Endothelial cell (in vitro differentiated cells): ENCODE measurements around the gene CD160. TPM values are rescaled to one million over a fixed set of nuclear protein-coding genes. Genes with fewer than 3 reads are reported as not detected.

ENCODE experiments used
- DNase-seq: peaks from one replicate; pipeline ENCODE4 v3.0.0; 2021; ENCODE audit warnings: low spot score
- H3K27ac Mint-ChIP-seq: one replicate; pipeline ENCODE4 v1.8.0; 2021; ENCODE audit warnings: mixed read lengths, inconsistent platforms; ENCODE audit not compliant: unreplicated experiment
- H3K27me3 Mint-ChIP-seq: one replicate; pipeline ENCODE4 v1.8.0; 2021; ENCODE audit warnings: mild to moderate bottlenecking, moderate library complexity, mixed read lengths, inconsistent platforms; ENCODE audit not compliant: unreplicated experiment
- H3K36me3 Mint-ChIP-seq: one replicate; pipeline ENCODE4 v1.8.0; 2021; ENCODE audit warnings: mild to moderate bottlenecking, low read depth, mixed read lengths, inconsistent platforms; ENCODE audit not compliant: unreplicated experiment
- H3K4me1 Mint-ChIP-seq: one replicate; pipeline ENCODE4 v1.8.0; 2021; ENCODE audit warnings: mild to moderate bottlenecking, mixed read lengths, inconsistent platforms; ENCODE audit not compliant: unreplicated experiment
- H3K4me3 Mint-ChIP-seq: one replicate; pipeline ENCODE4 v1.8.0; 2021; ENCODE audit warnings: mild to moderate bottlenecking, mixed read lengths, inconsistent platforms; ENCODE audit not compliant: unreplicated experiment
- H3K9me3 Mint-ChIP-seq: one replicate; pipeline ENCODE4 v1.8.0; 2021; ENCODE audit warnings: mixed read lengths, inconsistent platforms; ENCODE audit not compliant: unreplicated experiment
- total RNA-seq: library from RNA; stranded (reverse); fragmentation: NEBNext Ultra II Directional; extraction: Animal tissue kit (Norgen Biotek cat#: 25700); gene quantifications from one replicate; pipeline ENCODE4 v1.2.1, GENCODE V29; 2021; ENCODE audit not compliant: unreplicated experiment
- TF ChIP-seq, protein P1 (sequence below): fragments of 200-600 bp; sonication (generic); IDR thresholded peaks from one replicate; pipeline ENCODE4 v1.5.0; 2021; ENCODE audit warnings: antibody characterized with exemption; ENCODE audit not compliant: unreplicated experiment

CD160 gene
- total RNA-seq, 1 donor from 2014 or later: not detected

DNA sequence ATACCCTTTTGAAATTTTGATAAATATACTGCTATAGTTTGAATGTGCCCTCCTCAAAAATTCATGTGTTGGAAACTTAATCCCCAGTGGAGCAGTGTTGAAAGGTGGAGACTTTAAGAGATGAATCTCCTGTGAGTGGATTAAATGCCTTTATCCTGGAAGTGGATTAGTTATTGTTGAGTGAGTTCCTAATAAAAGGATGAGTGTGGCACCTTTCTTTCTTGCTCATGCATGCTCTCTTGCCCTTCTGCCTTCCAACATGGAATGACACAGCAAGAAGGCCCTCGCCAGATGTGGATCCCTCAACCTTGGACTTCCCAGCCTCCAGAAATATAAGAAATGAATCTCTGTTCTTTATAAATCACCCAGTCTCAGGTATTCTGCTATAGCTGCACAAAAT is 51.8 kb downstream of the CD160 start:
- no peak overlapping the region for H3K4me3 Mint-ChIP-seq
- H3K4me1 Mint-ChIP-seq: peaks cover 7% of the 10 kb centered on the region
- no peaks in the 10 kb centered on the region for H3K27me3 Mint-ChIP-seq
- no peak for DNase-seq
- H3K9me3 Mint-ChIP-seq: no peaks in the 10 kb centered on the region
- TF ChIP-seq, protein P1, sequence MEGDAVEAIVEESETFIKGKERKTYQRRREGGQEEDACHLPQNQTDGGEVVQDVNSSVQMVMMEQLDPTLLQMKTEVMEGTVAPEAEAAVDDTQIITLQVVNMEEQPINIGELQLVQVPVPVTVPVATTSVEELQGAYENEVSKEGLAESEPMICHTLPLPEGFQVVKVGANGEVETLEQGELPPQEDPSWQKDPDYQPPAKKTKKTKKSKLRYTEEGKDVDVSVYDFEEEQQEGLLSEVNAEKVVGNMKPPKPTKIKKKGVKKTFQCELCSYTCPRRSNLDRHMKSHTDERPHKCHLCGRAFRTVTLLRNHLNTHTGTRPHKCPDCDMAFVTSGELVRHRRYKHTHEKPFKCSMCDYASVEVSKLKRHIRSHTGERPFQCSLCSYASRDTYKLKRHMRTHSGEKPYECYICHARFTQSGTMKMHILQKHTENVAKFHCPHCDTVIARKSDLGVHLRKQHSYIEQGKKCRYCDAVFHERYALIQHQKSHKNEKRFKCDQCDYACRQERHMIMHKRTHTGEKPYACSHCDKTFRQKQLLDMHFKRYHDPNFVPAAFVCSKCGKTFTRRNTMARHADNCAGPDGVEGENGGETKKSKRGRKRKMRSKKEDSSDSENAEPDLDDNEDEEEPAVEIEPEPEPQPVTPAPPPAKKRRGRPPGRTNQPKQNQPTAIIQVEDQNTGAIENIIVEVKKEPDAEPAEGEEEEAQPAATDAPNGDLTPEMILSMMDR: no peak
- H3K27ac Mint-ChIP-seq: no peak overlapping the region
- H3K36me3 Mint-ChIP-seq: peaks cover 15% of the 10 kb centered on the region

GRCh38 chr1:145773423-145773822 is 54.1 kb downstream of the CD160 start:
- Mint-ChIP-seq H3K27me3 (no peaks in the 10 kb centered on the region), H3K27ac (no peak overlapping the region), H3K9me3 (no peaks in the 10 kb centered on the region), H3K36me3 (peaks cover 10% of the 10 kb centered on the region), H3K4me1 (peaks cover 7% of the 10 kb centered on the region), H3K4me3 (no peak overlapping the region)
- TF ChIP-seq, protein P1: no peak
- DNase-seq: no peak

DNA sequence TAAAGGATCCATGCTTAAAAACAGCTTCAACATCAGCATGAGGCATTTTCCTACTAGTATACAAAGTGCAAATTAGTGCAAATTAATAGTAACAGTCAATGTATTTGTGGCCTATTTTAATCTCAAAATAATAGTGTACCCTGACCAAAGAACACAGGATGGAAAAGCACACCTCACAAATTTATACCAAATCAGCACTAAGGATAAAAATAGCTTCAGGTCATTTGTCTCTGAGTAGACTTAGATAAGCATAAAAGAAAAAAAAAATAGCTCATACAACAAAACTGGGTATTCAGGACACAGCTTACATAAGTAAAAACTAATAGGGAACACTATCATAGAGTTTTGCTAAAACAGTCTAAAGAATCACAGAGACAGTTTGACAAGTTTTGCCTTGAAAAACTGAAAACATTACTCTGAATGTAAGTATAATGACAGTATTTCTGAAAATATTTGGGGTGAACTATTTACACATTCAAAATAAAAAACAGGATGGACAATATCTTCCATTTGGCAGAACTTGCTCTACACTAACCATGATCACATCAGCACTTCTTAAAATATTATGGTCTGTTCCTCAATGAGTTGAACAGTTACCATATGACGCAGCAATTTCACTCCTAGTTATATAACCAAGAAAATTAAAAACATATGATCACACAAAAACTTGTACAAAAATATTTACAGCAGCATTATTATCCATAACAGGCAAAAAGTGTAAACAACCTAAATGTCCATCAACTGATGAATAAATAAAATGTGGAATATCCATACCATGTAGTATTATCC is 58.3 kb downstream of the CD160 start:
- Mint-ChIP-seq H3K27me3 (no peaks in the 10 kb centered on the region), H3K4me3 (no peak overlapping the region), H3K4me1 (peaks cover 13% of the 10 kb centered on the region), H3K36me3 (no peaks in the 10 kb centered on the region), H3K9me3 (no peaks in the 10 kb centered on the region), H3K27ac (no peak overlapping the region)
- TF ChIP-seq, protein P1: no peak
- no peak for DNase-seq

DNA sequence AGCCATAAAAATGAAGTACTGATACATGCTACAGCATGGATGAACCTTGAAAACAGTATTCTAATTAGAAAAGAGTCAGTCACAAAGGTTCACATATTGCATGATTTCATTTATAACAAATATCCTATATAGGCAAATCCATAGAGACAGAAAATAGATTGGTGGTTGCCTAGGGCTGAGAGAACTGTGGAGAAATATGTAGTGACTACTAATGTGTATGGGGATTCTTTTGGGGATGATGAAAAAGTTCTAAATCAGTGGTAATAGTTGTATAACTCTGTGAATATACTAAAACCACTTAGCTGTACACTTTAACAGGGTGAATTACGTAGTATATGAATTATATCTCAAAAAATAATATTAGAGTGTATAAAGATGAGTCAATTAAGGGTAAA is 58.8 kb downstream of the CD160 start:
- no peak for DNase-seq
- H3K4me3 Mint-ChIP-seq: no peak overlapping the region
- H3K27me3 Mint-ChIP-seq: no peaks in the 10 kb centered on the region
- no peaks in the 10 kb centered on the region for H3K9me3 Mint-ChIP-seq
- no peaks in the 10 kb centered on the region for H3K36me3 Mint-ChIP-seq
- TF ChIP-seq, protein P1: no peak
- H3K4me1 Mint-ChIP-seq: peaks cover 13% of the 10 kb centered on the region
- H3K27ac Mint-ChIP-seq: no peak overlapping the region

DNA sequence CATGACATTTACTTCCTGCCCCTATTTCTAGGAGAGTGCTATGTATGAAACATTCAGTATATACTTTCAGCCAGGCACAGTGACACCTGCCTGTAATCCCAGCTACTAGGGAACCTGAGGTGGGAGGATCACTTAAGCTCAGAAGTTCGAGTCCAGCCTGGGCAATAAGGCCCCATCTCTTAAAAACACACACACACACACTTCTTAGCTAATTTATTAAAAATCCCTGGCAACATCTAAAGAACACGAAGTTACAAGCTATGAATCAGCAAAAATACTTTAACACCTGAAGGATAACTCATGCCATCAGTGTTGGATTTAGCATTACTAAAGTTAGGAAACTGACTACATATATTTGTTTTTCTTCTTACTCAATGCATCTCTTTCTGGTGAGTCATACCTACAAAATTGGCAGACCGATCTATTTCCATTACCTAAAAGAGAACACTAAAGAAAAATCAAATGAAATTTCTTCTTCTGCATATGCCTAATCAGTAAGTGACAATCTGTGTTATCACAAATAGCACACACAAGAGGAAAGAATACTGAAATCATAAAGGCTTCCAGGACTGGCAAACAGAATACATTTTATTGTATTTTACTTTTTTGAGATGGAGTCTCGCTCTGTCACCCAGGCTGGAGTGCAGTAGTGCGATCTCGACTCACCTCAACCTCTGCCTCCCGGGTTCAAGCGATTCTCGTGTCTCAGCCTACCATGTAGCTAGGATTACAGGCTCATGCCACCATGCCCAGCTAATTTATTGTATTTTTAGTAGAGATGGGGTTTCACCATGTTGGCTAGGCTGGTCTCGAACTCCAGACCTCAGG is 63.2 kb downstream of the CD160 start:
- Mint-ChIP-seq H3K27me3 (no peaks in the 10 kb centered on the region), H3K4me1 (peaks cover 40% of the 10 kb centered on the region), H3K27ac (no peak overlapping the region), H3K36me3 (no peaks in the 10 kb centered on the region), H3K4me3 (no peak overlapping the region), H3K9me3 (no peaks in the 10 kb centered on the region)
- TF ChIP-seq, protein P1: no peak
- no peak for DNase-seq
